Loucy (cell line): Measurements from ENCODE around the gene HS3ST2.

Source experiments
- EZH2phosphoT487 ChIP-seq: fragments of 200-600 bp; IDR thresholded peaks from 2 replicates; pipeline ENCODE4 v1.6.1; 2018; ENCODE audit warnings: antibody characterized with exemption, mild to moderate bottlenecking, moderate library complexity, borderline replicate concordance
- TF ChIP-seq, protein P1 (sequence below): fragments of 200-600 bp; sonication (generic); conservative IDR thresholded peaks from 2 replicates; pipeline ENCODE4 v1.5.1; 2014; ENCODE audit warnings: mild to moderate bottlenecking, antibody characterized with exemption, low read length

DNA sequence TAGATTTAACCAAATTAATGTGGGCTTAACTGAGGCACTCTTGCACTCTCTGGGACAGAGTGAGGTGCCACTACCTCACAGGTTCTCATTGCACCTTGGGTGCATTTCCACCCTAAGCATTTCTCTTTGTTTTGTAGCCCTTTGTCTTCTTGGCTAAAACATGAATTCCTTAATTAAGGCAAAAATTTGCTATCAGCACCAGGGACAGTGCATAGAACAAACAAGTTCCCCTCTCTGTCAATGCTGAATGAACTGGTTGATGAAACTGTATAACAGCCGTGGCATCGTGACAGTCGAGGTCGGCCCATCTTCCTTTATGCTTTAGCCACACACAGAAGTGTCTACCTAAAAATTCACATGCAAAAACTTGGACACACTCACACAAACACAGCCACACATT lies 74.8 kb downstream of the HS3ST2 start:
- TF ChIP-seq, protein P1, sequence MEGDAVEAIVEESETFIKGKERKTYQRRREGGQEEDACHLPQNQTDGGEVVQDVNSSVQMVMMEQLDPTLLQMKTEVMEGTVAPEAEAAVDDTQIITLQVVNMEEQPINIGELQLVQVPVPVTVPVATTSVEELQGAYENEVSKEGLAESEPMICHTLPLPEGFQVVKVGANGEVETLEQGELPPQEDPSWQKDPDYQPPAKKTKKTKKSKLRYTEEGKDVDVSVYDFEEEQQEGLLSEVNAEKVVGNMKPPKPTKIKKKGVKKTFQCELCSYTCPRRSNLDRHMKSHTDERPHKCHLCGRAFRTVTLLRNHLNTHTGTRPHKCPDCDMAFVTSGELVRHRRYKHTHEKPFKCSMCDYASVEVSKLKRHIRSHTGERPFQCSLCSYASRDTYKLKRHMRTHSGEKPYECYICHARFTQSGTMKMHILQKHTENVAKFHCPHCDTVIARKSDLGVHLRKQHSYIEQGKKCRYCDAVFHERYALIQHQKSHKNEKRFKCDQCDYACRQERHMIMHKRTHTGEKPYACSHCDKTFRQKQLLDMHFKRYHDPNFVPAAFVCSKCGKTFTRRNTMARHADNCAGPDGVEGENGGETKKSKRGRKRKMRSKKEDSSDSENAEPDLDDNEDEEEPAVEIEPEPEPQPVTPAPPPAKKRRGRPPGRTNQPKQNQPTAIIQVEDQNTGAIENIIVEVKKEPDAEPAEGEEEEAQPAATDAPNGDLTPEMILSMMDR, result no peak
- TF ChIP-seq EZH2phosphoT487, result no peak
